Activated T-helper 2 cell treated with anti-CD3 and anti-CD28 coated beads, Interferon-gamma antibody, Interleukin-2, Interleukin-4, amounts not matched to agents 10 μg/mL and 5 μg/mL and 100 μg/mL, durations not matched to agents 14 hours and 24 hours and 36 hours (primary cell): ENCODE measurements around the gene BCAT1. TPM values are rescaled to one million over a fixed set of nuclear protein-coding genes. Genes with fewer than 3 reads are reported as not detected.

Source experiments
- DNase-seq: peaks from one replicate; pipeline ENCODE4 v3.0.0; 2021; ENCODE audit warnings: low spot score
- H3K27ac Mint-ChIP-seq: one replicate; pipeline ENCODE4 v1.8.0; 2021; ENCODE audit warnings: mixed read lengths
- H3K27me3 Mint-ChIP-seq: one replicate; pipeline ENCODE4 v1.8.0; 2021; ENCODE audit warnings: low read depth, mixed read lengths
- H3K36me3 Mint-ChIP-seq: one replicate; pipeline ENCODE4 v1.8.0; 2021; ENCODE audit warnings: low read depth, mixed read lengths
- H3K4me1 Mint-ChIP-seq: one replicate; pipeline ENCODE4 v1.8.0; 2021; ENCODE audit warnings: low read depth, mixed read lengths
- H3K4me3 Mint-ChIP-seq: one replicate; pipeline ENCODE4 v1.8.0; 2021; ENCODE audit warnings: low read depth, mild to moderate bottlenecking, moderate library complexity, mixed read lengths
- H3K9me3 Mint-ChIP-seq: one replicate; pipeline ENCODE4 v1.8.0; 2021; ENCODE audit warnings: mixed read lengths
- intact Hi-C: fragments of 100-400 bp; cut with micrococcal nuclease; formaldehyde crosslinking; loops from one replicate; pipeline ENCODE4 v1.15.1; 2023
- total RNA-seq: library from RNA; stranded (reverse); gene quantifications from 2 replicates; pipeline ENCODE4 v1.2.3, GENCODE V29; 2022

BCAT1 gene
- total RNA-seq, 1 donor from 2014 or later, result 12.9 TPM

GRCh38 chr12:24900196-24900595 lies 48.7 kb downstream of the BCAT1 start:
- Mint-ChIP-seq H3K4me1 (peaks cover 36% of the 10 kb centered on the region), H3K27ac (no peak overlapping the region), H3K27me3 (peaks cover 9% of the 10 kb centered on the region), H3K9me3 (no peaks in the 10 kb centered on the region), H3K36me3 (peaks cover 9% of the 10 kb centered on the region), H3K4me3 (no peak overlapping the region)
- DNase-seq, result no peak
- intact Hi-C loops, result loop anchor here (5.0 kb wide), 1 partner anchor 193 kb away; no protein-coding TSS in a partner anchor

- H3K4me1 Mint-ChIP-seq, result peaks cover 36% of the 10 kb centered on the region
- H3K27me3 Mint-ChIP-seq, result peaks cover 11% of the 10 kb centered on the region
- peaks cover 9% of the 10 kb centered on the region for H3K36me3 Mint-ChIP-seq
- H3K9me3 Mint-ChIP-seq, result no peaks in the 10 kb centered on the region
- H3K27ac Mint-ChIP-seq, result peak overlapping the region; percentile 18
- intact Hi-C loops, result loop anchor here (5.0 kb wide), 1 partner anchor 192 kb away; no protein-coding TSS in a partner anchor
- H3K4me3 Mint-ChIP-seq, result no peak overlapping the region
- DNase-seq, result no peak
Measured at GRCh38 chr12:24899503-24900075, 49.3 kb downstream of the BCAT1 start.

GRCh38 chr12:24898606-24899005 lies 50.3 kb downstream of the BCAT1 start:
- no peak overlapping the region for H3K4me3 Mint-ChIP-seq
- no peak overlapping the region for H3K27ac Mint-ChIP-seq
- H3K4me1 Mint-ChIP-seq, result peaks cover 33% of the 10 kb centered on the region
- H3K36me3 Mint-ChIP-seq, result peaks cover 9% of the 10 kb centered on the region
- DNase-seq, result no peak
- H3K27me3 Mint-ChIP-seq, result peaks cover 14% of the 10 kb centered on the region
- intact Hi-C loops, result no loop called here
- H3K9me3 Mint-ChIP-seq, result no peaks in the 10 kb centered on the region

- Mint-ChIP-seq H3K4me1 (peaks cover 30% of the 10 kb centered on the region), H3K36me3 (peaks cover 9% of the 10 kb centered on the region), H3K27me3 (peaks cover 14% of the 10 kb centered on the region), H3K9me3 (no peaks in the 10 kb centered on the region), H3K27ac (no peak overlapping the region), H3K4me3 (no peak overlapping the region)
- DNase-seq, result no peak
- intact Hi-C loops, result no loop called here
Measured at GRCh38 chr12:24898185-24898584, 50.7 kb downstream of the BCAT1 start.

GRCh38 chr12:24896171-24896570 lies 52.7 kb downstream of the BCAT1 start:
- no peak for DNase-seq
- peaks cover 16% of the 10 kb centered on the region for H3K4me1 Mint-ChIP-seq
- H3K27ac Mint-ChIP-seq, result no peak overlapping the region
- no peaks in the 10 kb centered on the region for H3K9me3 Mint-ChIP-seq
- no peak overlapping the region for H3K4me3 Mint-ChIP-seq
- peaks cover 9% of the 10 kb centered on the region for H3K36me3 Mint-ChIP-seq
- H3K27me3 Mint-ChIP-seq, result peaks cover 10% of the 10 kb centered on the region
- intact Hi-C loops, result no loop called here

GRCh38 chr12:24895612-24896011 lies 53.3 kb downstream of the BCAT1 start:
- intact Hi-C loops, result no loop called here
- no peak for DNase-seq
- Mint-ChIP-seq H3K27me3 (peaks cover 10% of the 10 kb centered on the region), H3K4me3 (no peak overlapping the region), H3K4me1 (peaks cover 12% of the 10 kb centered on the region), H3K9me3 (no peaks in the 10 kb centered on the region), H3K36me3 (peaks cover 9% of the 10 kb centered on the region), H3K27ac (no peak overlapping the region)

GRCh38 chr12:24894879-24895278 lies 54.0 kb downstream of the BCAT1 start:
- Mint-ChIP-seq H3K9me3 (no peaks in the 10 kb centered on the region), H3K4me1 (peaks cover 10% of the 10 kb centered on the region)

GRCh38 chr12:24890048-24890803 lies 58.7 kb downstream of the BCAT1 start:
- H3K27ac Mint-ChIP-seq, result no peak overlapping the region
- no peaks in the 10 kb centered on the region for H3K36me3 Mint-ChIP-seq
- H3K9me3 Mint-ChIP-seq, result no peaks in the 10 kb centered on the region
- no peaks in the 10 kb centered on the region for H3K4me1 Mint-ChIP-seq
- H3K4me3 Mint-ChIP-seq, result no peak overlapping the region
- no peak for DNase-seq
- peaks cover 7% of the 10 kb centered on the region for H3K27me3 Mint-ChIP-seq
- intact Hi-C loops, result no loop called here

More at GRCh38 chr12:24894879-24895278, 54.0 kb downstream of the BCAT1 start:
- peaks cover 10% of the 10 kb centered on the region for H3K27me3 Mint-ChIP-seq
- no peak for DNase-seq
- intact Hi-C loops, result no loop called here
- H3K36me3 Mint-ChIP-seq, result peaks cover 9% of the 10 kb centered on the region
- no peak overlapping the region for H3K27ac Mint-ChIP-seq
- no peak overlapping the region for H3K4me3 Mint-ChIP-seq

GRCh38 chr12:24889411-24889810 lies 59.5 kb downstream of the BCAT1 start:
- Mint-ChIP-seq H3K4me3 (no peak overlapping the region), H3K9me3 (no peaks in the 10 kb centered on the region), H3K27ac (no peak overlapping the region)

GRCh38 chr12:24888813-24889212 lies 60.1 kb downstream of the BCAT1 start:
- DNase-seq, result no peak
- Mint-ChIP-seq H3K9me3 (no peaks in the 10 kb centered on the region), H3K27me3 (peaks cover 2% of the 10 kb centered on the region), H3K36me3 (no peaks in the 10 kb centered on the region), H3K27ac (no peak overlapping the region), H3K4me3 (no peak overlapping the region), H3K4me1 (no peaks in the 10 kb centered on the region)
- intact Hi-C loops, result no loop called here

More at GRCh38 chr12:24889411-24889810, 59.5 kb downstream of the BCAT1 start:
- DNase-seq, result no peak
- peaks cover 5% of the 10 kb centered on the region for H3K27me3 Mint-ChIP-seq
- intact Hi-C loops, result no loop called here
- H3K36me3 Mint-ChIP-seq, result no peaks in the 10 kb centered on the region
- no peaks in the 10 kb centered on the region for H3K4me1 Mint-ChIP-seq

GRCh38 chr12:24884911-24885310 lies 64.0 kb downstream of the BCAT1 start:
- no peaks in the 10 kb centered on the region for H3K9me3 Mint-ChIP-seq
- H3K27ac Mint-ChIP-seq, result no peak overlapping the region
- intact Hi-C loops, result no loop called here
- H3K36me3 Mint-ChIP-seq, result peaks cover under 1% of the 10 kb centered on the region
- no peak overlapping the region for H3K4me3 Mint-ChIP-seq
- no peaks in the 10 kb centered on the region for H3K4me1 Mint-ChIP-seq
- DNase-seq, result no peak
- H3K27me3 Mint-ChIP-seq, result peaks cover 2% of the 10 kb centered on the region

GRCh38 chr12:24881724-24882371 lies 67.1 kb downstream of the BCAT1 start:
- intact Hi-C loops, result no loop called here

GRCh38 chr12:24881227-24881626 lies 67.7 kb downstream of the BCAT1 start:
- H3K4me3 Mint-ChIP-seq, result no peak overlapping the region
- peaks cover 4% of the 10 kb centered on the region for H3K4me1 Mint-ChIP-seq
- no peak for DNase-seq
- peaks cover 2% of the 10 kb centered on the region for H3K27me3 Mint-ChIP-seq
- no peaks in the 10 kb centered on the region for H3K9me3 Mint-ChIP-seq
- intact Hi-C loops, result no loop called here
- peaks cover 4% of the 10 kb centered on the region for H3K36me3 Mint-ChIP-seq
- no peak overlapping the region for H3K27ac Mint-ChIP-seq

More at GRCh38 chr12:24881724-24882371, 67.1 kb downstream of the BCAT1 start:
- peaks cover 4% of the 10 kb centered on the region for H3K4me1 Mint-ChIP-seq
- DNase-seq, result no peak
- peaks cover 4% of the 10 kb centered on the region for H3K36me3 Mint-ChIP-seq
- no peaks in the 10 kb centered on the region for H3K9me3 Mint-ChIP-seq
- H3K27me3 Mint-ChIP-seq, result peaks cover 2% of the 10 kb centered on the region
- no peak overlapping the region for H3K4me3 Mint-ChIP-seq
- no peak overlapping the region for H3K27ac Mint-ChIP-seq
